Measurements from ENCODE around the gene TTLL5. TPM values are rescaled to one million over a fixed set of nuclear protein-coding genes. Genes with fewer than 3 reads are reported as not detected.

TTLL5 gene
- total and polyA plus RNA-seq, 2 of the 13 experiments (the other 11 are each of a cell fraction or from before 2014, with no cell fraction given) = 11.8 to 18.8 TPM

GRCh38 chr14:75660630-75661498 lies at the start of gene TTLL5, which contains the start of gene ERG28 (continued):
- TF ChIP-seq SP1 (IDR thresholded peaks at IDR 0.05) = no peak
- TF ChIP-seq SP1 (CRISPR knock-in tag; IDR thresholded peaks at IDR 0.05) = peak; percentile 41; the same call in 1 of the 2 replicates
- no peak; the same call in 1 of the 2 replicates for TF ChIP-seq ZNF329 (CRISPR knock-in tag; IDR thresholded peaks at IDR 0.05; ENCODE audit: low read depth)
- peak; percentile 56; the same call in 1 of the 2 replicates for TF ChIP-seq PAXIP1 (CRISPR knock-in tag; conservative IDR thresholded peaks at IDR 0.05)
- peak; percentile 46; the same call in 1 of the 2 replicates for TF ChIP-seq NFKB2 (CRISPR knock-in tag; IDR thresholded peaks at IDR 0.05; ENCODE audit: borderline replicate concordance)
- TF ChIP-seq NONO (IDR thresholded peaks at IDR 0.05) = no peak
- TF ChIP-seq NONO (CRISPR knock-in tag; conservative IDR thresholded peaks at IDR 0.05) = peak; percentile 67
- no peak for TF ChIP-seq ZNF589 (CRISPR knock-in tag; conservative IDR thresholded peaks at IDR 0.05)
- TF ChIP-seq HOXA5 (CRISPR knock-in tag; IDR thresholded peaks at IDR 0.05) = no peak; the same call in 1 of the 2 replicates
- TF ChIP-seq LBX2 (CRISPR knock-in tag; IDR thresholded peaks at IDR 0.05; ENCODE audit: borderline replicate concordance) = no peak
- peak; percentile 95 for TF ChIP-seq NFYC (CRISPR knock-in tag; IDR thresholded peaks at IDR 0.05)
- TF ChIP-seq KDM1A (CRISPR knock-in tag; IDR thresholded peaks at IDR 0.05) = no peak
- no peak for TF ChIP-seq ZBTB40 (IDR thresholded peaks at IDR 0.05)
- TF ChIP-seq ZBTB40 (CRISPR knock-in tag; IDR thresholded peaks at IDR 0.05) = no peak
- TF ChIP-seq TFDP1 (CRISPR knock-in tag; IDR thresholded peaks at IDR 0.05; ENCODE audit: borderline replicate concordance) = peak; percentile 32; the same call in 1 of the 2 replicates
